Progenitor cell of endocrine pancreas (in vitro differentiated cells): ENCODE data around the gene AMELX. TPM values are rescaled to one million over a fixed set of nuclear protein-coding genes. Genes with fewer than 3 reads are reported as not detected.

Experiments used
- DNase-seq: peaks from one replicate; pipeline ENCODE4 v3.0.0; 2021; ENCODE audit warnings: low spot score; ENCODE audit not compliant: unreplicated experiment
- H3K27ac Mint-ChIP-seq: 2 replicates; pipeline ENCODE4 v1.8.0; 2021; ENCODE audit warnings: mild to moderate bottlenecking, moderate library complexity, mixed read lengths
- H3K27me3 Mint-ChIP-seq: 2 replicates; pipeline ENCODE4 v1.8.0; 2021; ENCODE audit warnings: mixed read lengths
- H3K36me3 Mint-ChIP-seq: 2 replicates; pipeline ENCODE4 v1.8.0; 2022; ENCODE audit warnings: mixed read lengths; ENCODE audit not compliant: insufficient read depth
- H3K4me1 Mint-ChIP-seq: 2 replicates; pipeline ENCODE4 v1.8.0; 2021; ENCODE audit warnings: low read depth, mixed read lengths
- H3K4me3 Mint-ChIP-seq: 2 replicates; pipeline ENCODE4 v1.8.0; 2021; ENCODE audit warnings: low read depth, mild to moderate bottlenecking, moderate library complexity, mixed read lengths
- H3K9me3 Mint-ChIP-seq: 2 replicates; pipeline ENCODE4 v1.8.0; 2021; ENCODE audit warnings: low read depth, mixed read lengths
- total RNA-seq: library from RNA; stranded (reverse); gene quantifications from 2 replicates; pipeline ENCODE4 v1.2.1, GENCODE V29; 2021
- TF ChIP-seq, protein P1 (sequence below): fragments of 200-600 bp; sonication (generic); IDR thresholded peaks from one replicate; pipeline ENCODE4 v1.5.0; 2021; ENCODE audit warnings: antibody characterized with exemption, mild to moderate bottlenecking; ENCODE audit not compliant: unreplicated experiment

AMELX gene
- total RNA-seq, 1 donor from 2014 or later, result not detected

- Mint-ChIP-seq H3K27me3 (no peaks in the 10 kb centered on the region), H3K27ac (no peak overlapping the region), H3K4me3 (no peak overlapping the region), H3K4me1 (no peaks in the 10 kb centered on the region), H3K36me3 (no peaks in the 10 kb centered on the region), H3K9me3 (peaks cover 17% of the 10 kb centered on the region)
- TF ChIP-seq, protein P1, sequence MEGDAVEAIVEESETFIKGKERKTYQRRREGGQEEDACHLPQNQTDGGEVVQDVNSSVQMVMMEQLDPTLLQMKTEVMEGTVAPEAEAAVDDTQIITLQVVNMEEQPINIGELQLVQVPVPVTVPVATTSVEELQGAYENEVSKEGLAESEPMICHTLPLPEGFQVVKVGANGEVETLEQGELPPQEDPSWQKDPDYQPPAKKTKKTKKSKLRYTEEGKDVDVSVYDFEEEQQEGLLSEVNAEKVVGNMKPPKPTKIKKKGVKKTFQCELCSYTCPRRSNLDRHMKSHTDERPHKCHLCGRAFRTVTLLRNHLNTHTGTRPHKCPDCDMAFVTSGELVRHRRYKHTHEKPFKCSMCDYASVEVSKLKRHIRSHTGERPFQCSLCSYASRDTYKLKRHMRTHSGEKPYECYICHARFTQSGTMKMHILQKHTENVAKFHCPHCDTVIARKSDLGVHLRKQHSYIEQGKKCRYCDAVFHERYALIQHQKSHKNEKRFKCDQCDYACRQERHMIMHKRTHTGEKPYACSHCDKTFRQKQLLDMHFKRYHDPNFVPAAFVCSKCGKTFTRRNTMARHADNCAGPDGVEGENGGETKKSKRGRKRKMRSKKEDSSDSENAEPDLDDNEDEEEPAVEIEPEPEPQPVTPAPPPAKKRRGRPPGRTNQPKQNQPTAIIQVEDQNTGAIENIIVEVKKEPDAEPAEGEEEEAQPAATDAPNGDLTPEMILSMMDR, result no peak
- DNase-seq, result no peak
These were observed 25.8 kb upstream of the AMELX start for GRCh38 chrX:11267425-11267824.

DNA sequence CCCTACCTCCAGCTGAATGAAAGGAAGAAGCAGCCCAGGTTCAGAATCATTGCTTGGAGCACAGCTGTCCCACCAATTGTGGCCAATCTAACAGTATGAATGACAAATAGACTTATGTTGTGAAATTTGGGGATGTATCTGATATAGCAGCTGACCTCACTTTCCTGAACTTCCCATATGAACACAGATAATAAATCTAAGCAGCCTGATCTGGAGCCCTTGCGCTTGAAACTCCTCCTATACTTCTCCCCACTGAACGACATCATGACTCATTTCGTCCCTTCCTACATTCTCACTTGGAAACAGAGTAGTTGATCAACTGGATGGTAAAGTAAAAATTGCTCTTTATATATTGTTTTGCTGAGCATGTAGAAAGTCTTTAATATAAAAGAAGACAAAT is 24.2 kb upstream of the AMELX start:
- no peaks in the 10 kb centered on the region for H3K4me1 Mint-ChIP-seq
- no peak for DNase-seq
- H3K4me3 Mint-ChIP-seq, result no peak overlapping the region
- no peaks in the 10 kb centered on the region for H3K36me3 Mint-ChIP-seq
- no peaks in the 10 kb centered on the region for H3K27me3 Mint-ChIP-seq
- H3K9me3 Mint-ChIP-seq, result peaks cover 12% of the 10 kb centered on the region
- TF ChIP-seq, protein P1, result no peak
- H3K27ac Mint-ChIP-seq, result no peak overlapping the region

DNA sequence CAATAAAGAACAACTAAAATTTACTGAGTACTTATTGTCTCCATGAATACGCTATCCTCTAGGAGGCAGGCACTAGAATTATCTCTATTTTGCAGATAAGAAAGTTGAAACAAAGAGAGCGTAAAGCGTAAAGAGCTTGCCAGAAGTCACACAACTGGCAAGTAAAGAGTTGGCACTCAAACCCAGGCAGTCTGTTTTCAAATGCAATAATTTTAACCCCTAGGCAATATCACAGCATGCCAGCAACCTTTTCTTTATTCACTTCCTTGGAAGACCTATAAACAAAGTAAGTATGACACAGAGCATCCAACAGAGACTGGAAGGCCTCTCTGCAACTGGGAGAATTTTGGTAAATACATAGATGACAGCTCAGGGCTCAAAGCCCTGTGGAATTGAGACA is 23.2 kb upstream of the AMELX start:
- DNase-seq, result no peak
- no peaks in the 10 kb centered on the region for H3K27me3 Mint-ChIP-seq
- H3K4me1 Mint-ChIP-seq, result no peaks in the 10 kb centered on the region
- TF ChIP-seq, protein P1, result no peak
- H3K4me3 Mint-ChIP-seq, result no peak overlapping the region
- no peaks in the 10 kb centered on the region for H3K36me3 Mint-ChIP-seq
- peaks cover 12% of the 10 kb centered on the region for H3K9me3 Mint-ChIP-seq
- no peak overlapping the region for H3K27ac Mint-ChIP-seq

GRCh38 chrX:11272290-11272689 is 20.9 kb upstream of the AMELX start:
- TF ChIP-seq, protein P1, result no peak
- H3K9me3 Mint-ChIP-seq, result peaks cover 13% of the 10 kb centered on the region
- no peak overlapping the region for H3K27ac Mint-ChIP-seq
- H3K27me3 Mint-ChIP-seq, result no peaks in the 10 kb centered on the region
- no peak for DNase-seq
- no peaks in the 10 kb centered on the region for H3K4me1 Mint-ChIP-seq
- no peaks in the 10 kb centered on the region for H3K36me3 Mint-ChIP-seq
- no peak overlapping the region for H3K4me3 Mint-ChIP-seq

GRCh38 chrX:11272863-11273262 is 20.4 kb upstream of the AMELX start:
- Mint-ChIP-seq H3K36me3 (no peaks in the 10 kb centered on the region), H3K27ac (no peak overlapping the region), H3K27me3 (no peaks in the 10 kb centered on the region), H3K9me3 (peaks cover 12% of the 10 kb centered on the region), H3K4me1 (no peaks in the 10 kb centered on the region), H3K4me3 (no peak overlapping the region)
- TF ChIP-seq, protein P1, result no peak
- DNase-seq, result no peak

DNA sequence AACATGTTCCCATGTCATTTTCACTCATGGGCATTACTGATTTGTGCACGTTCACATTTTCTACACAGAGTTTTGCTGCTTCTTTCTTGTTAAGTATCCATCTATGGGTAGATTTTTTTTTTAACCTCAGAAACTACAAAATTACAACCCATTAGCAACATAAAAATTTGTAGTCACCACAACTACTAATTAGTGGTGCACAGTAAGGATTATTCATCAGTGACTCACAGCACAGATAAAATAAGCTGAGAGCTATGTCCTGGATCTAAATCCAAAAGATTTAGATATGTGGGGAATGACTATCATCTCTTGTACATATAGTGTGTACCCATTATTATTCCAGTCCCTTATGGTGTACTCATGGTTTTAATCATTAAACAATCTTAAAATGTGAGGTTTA is 19.7 kb upstream of the AMELX start:
- TF ChIP-seq, protein P1, result no peak
- DNase-seq, result no peak
- no peaks in the 10 kb centered on the region for H3K4me1 Mint-ChIP-seq
- H3K9me3 Mint-ChIP-seq, result peaks cover 15% of the 10 kb centered on the region
- no peaks in the 10 kb centered on the region for H3K27me3 Mint-ChIP-seq
- no peaks in the 10 kb centered on the region for H3K36me3 Mint-ChIP-seq
- no peak overlapping the region for H3K4me3 Mint-ChIP-seq
- H3K27ac Mint-ChIP-seq, result no peak overlapping the region
